Measurements from ENCODE around the gene CCDC18.

CCDC18 gene

DNA sequence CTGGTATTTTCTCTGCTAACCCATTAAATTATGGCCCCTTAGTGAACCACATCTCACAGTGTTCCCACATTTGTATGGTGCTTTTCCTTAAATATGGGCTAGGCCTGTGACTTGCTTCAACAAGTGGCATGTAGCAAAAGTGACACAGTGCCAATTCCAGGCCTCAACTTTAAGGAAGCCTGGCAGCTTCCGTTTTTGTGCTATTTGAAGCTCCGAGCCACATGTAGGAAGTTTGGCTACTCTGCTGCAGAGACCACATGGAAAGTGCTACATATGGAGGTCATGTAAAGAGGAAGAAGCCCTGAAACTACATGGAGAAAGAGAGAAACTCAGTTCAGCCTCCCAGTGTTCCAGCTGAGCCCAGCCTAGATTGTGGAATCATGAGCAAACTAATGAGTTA, 136.7 kb downstream of the CCDC18 start:
- no peak for DNase-seq (ENCODE audit: low spot score)

GRCh38 chr1:93317943-93318342, 137.4 kb downstream of the CCDC18 start:
- DNase-seq (ENCODE audit: low spot score): no peak

- no peak for DNase-seq (ENCODE audit: low spot score)
Measured at GRCh38 chr1:93321720-93322119, 141.2 kb downstream of the CCDC18 start.

GRCh38 chr1:93322349-93322748, 141.8 kb downstream of the CCDC18 start:
- no peak for DNase-seq (ENCODE audit: low spot score)

DNA sequence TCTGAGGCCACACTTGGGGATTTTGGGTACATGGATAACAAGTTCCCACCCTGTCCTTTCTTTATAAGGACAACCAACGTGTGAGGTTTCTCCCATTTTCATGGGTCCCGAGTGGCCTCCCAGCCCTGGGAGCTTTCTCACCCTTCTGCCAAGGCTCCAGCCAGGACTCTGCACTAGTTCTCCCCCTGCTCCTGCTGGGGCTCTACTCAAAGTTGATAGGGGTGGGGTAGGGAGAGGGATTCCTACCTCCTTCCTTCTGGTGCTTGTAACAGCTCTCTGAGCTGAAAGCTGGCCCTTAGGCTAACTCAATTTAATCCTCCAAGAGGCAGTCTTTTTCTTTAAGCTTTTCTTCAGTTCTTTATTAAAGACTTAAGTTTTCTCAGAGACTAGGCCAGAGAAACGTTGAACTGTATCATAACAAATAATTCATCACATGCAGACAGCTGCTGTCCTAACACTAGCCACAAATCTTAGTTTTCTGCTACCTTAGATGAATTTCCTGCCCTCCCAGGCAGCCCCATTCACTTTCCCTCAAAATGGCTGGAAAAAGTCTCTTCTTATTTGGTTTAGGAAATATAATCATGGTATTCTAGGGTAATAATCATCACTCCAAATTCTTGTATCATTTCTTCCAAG, 142.8 kb downstream of the CCDC18 start:
- DNase-seq (ENCODE audit: low spot score): no peak

DNA sequence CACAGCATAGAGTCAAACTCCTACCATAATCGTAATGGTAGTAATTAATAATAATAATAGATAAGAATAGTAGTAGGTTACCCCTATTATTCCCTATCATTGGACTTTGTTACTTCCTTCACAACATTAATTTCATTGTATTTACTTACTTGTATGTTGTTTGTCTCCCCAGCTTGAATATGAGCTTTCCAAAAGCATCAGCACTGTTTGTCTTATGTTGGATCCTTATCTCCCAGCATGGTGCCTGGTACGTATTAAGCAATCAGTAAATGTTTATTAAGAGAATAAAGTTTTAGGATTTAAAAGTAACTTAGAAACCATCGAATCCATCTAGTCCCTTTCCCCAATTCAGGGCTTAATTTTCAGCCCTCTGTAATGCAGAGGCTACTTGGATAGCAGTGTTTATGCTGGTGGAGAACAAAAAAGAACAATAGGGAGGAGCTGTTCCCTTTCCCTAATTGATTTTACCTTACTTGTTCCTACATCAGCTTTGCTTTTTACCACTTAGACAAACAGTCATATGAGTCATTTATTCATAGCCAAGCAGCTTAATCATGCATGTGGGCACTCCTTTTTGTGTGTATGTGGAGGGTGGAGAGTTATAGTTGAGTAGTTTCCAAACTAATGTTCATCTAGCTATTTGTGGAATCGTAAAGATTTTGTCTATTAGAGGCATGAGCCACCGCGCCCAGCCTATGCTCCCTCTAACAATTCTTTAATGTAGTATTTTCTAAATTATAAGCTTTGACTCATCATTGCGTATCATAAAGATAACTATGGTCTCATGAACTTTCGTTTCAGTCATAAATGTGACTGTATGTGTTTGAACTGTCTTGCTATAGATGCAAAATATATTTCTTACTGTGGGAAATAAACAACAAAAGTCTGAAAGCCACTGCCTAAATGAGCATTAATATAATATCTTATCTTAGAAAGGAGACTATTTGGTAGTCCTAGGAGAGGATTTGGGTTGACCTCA, 144.3 kb downstream of the CCDC18 start:
- no peak for DNase-seq (ENCODE audit: low spot score)

Data from hematopoietic multipotent progenitor cell treated with erythropoietin and hydrocortisone succinate and interleukin-3 and kit ligand, for 15 days (in vitro differentiated cells).